ENCODE results near the gene CREB3L2. TPM values are rescaled to one million over a fixed set of nuclear protein-coding genes. Genes with fewer than 3 reads are reported as not detected.
"Not testable (repeated sequence)": the region's sequence is repeated elsewhere in the genome, so short reads cannot be mapped to it uniquely, and the experiment has no call there.

CREB3L2 gene
- total and polyA plus RNA-seq, 9 donors = 15.4 to 48.9 (median 32.7) TPM

- no peak for DNase-seq
- H3K4me1 ChIP-seq (ENCODE audit: control insufficient read depth, insufficient read depth, low read length) = no peaks in the 10 kb centered on the region
- no peaks in the 10 kb centered on the region for H3K27me3 ChIP-seq (ENCODE audit: control insufficient read depth, insufficient read depth, low read length)
- H3K4me3 ChIP-seq (ENCODE audit: low read length) = no peak overlapping the region
- WGBS (ENCODE audit: insufficient coverage) = no CpG with 5 or more reads among the region's 4 CpGs
- no peaks in the 10 kb centered on the region for H3K9me3 ChIP-seq (replicated peaks; ENCODE audit: control insufficient read depth, low read depth, low read length)
- no peak overlapping the region for H3K27ac ChIP-seq (ENCODE audit: low read length)
- peaks cover 37% of the 10 kb centered on the region for H3K36me3 ChIP-seq (ENCODE audit: control insufficient read depth, insufficient read depth, low read length)
Measured at GRCh38 chr7:137913985-137914384, 87.9 kb downstream of the CREB3L2 start.

- no peak for DNase-seq
- H3K27ac ChIP-seq (ENCODE audit: low read length) = no peak overlapping the region
- no peak overlapping the region for H3K4me3 ChIP-seq (ENCODE audit: low read length)
- no peaks in the 10 kb centered on the region for H3K9me3 ChIP-seq (replicated peaks; ENCODE audit: control insufficient read depth, low read depth, low read length)
- peaks cover 60% of the 10 kb centered on the region for H3K36me3 ChIP-seq (ENCODE audit: control insufficient read depth, insufficient read depth, low read length)
- H3K4me1 ChIP-seq (ENCODE audit: control insufficient read depth, insufficient read depth, low read length) = peaks cover 7% of the 10 kb centered on the region
- 98% methylated on average over 6 of the region's 11 CpGs for WGBS (ENCODE audit: insufficient coverage)
- no peaks in the 10 kb centered on the region for H3K27me3 ChIP-seq (ENCODE audit: control insufficient read depth, insufficient read depth, low read length)
Measured at GRCh38 chr7:137909042-137909441, 92.8 kb downstream of the CREB3L2 start.

GRCh38 chr7:137908106-137908505 lies 93.8 kb downstream of the CREB3L2 start:
- no peak overlapping the region for H3K27ac ChIP-seq (ENCODE audit: low read length)
- H3K27me3 ChIP-seq (ENCODE audit: control insufficient read depth, insufficient read depth, low read length) = no peaks in the 10 kb centered on the region
- WGBS (ENCODE audit: insufficient coverage) = 96% methylated on average over 4 of the region's 9 CpGs
- H3K9me3 ChIP-seq (replicated peaks; ENCODE audit: control insufficient read depth, low read depth, low read length) = no peaks in the 10 kb centered on the region
- H3K4me3 ChIP-seq (ENCODE audit: low read length) = no peak overlapping the region
- DNase-seq = no peak
- peaks cover 67% of the 10 kb centered on the region for H3K36me3 ChIP-seq (ENCODE audit: control insufficient read depth, insufficient read depth, low read length)
- H3K4me1 ChIP-seq (ENCODE audit: control insufficient read depth, insufficient read depth, low read length) = peaks cover 12% of the 10 kb centered on the region

- H3K4me3 ChIP-seq (ENCODE audit: low read length); H3K9me3 ChIP-seq (replicated peaks; ENCODE audit: control insufficient read depth, low read depth, low read length); H3K27me3 ChIP-seq (ENCODE audit: control insufficient read depth, insufficient read depth, low read length); H3K27ac ChIP-seq (ENCODE audit: low read length); DNase-seq: not testable (repeated sequence)
- Histone ChIP-seq H3K36me3 (ENCODE audit: control insufficient read depth, insufficient read depth, low read length) (peaks cover 67% of the 10 kb centered on the region), H3K4me1 (ENCODE audit: control insufficient read depth, insufficient read depth, low read length) (peaks cover 12% of the 10 kb centered on the region)
- no CpG with 5 or more reads among the region's 4 CpGs for WGBS (ENCODE audit: insufficient coverage)
Measured at GRCh38 chr7:137906636-137907035, 95.2 kb downstream of the CREB3L2 start.

GRCh38 chr7:137904833-137905232 lies 97.1 kb downstream of the CREB3L2 start:
- no CpG with 5 or more reads among the region's 1 CpG for WGBS (ENCODE audit: insufficient coverage)
- Histone ChIP-seq H3K4me3 (ENCODE audit: low read length) (no peak overlapping the region), H3K36me3 (ENCODE audit: control insufficient read depth, insufficient read depth, low read length) (peaks cover 69% of the 10 kb centered on the region), H3K9me3 (replicated peaks; ENCODE audit: control insufficient read depth, low read depth, low read length) (no peaks in the 10 kb centered on the region), H3K4me1 (ENCODE audit: control insufficient read depth, insufficient read depth, low read length) (peaks cover 14% of the 10 kb centered on the region), H3K27ac (ENCODE audit: low read length) (no peak overlapping the region), H3K27me3 (ENCODE audit: control insufficient read depth, insufficient read depth, low read length) (no peaks in the 10 kb centered on the region)
- DNase-seq = peak; percentile 77

GRCh38 chr7:137903382-137904169 lies 98.3 kb downstream of the CREB3L2 start:
- peaks cover 66% of the 10 kb centered on the region for H3K36me3 ChIP-seq (ENCODE audit: control insufficient read depth, insufficient read depth, low read length)

GRCh38 chr7:137900137-137900536 lies 101.7 kb downstream of the CREB3L2 start:
- no CpG with 5 or more reads among the region's 4 CpGs for WGBS (ENCODE audit: insufficient coverage)
- no peaks in the 10 kb centered on the region for H3K9me3 ChIP-seq (replicated peaks; ENCODE audit: control insufficient read depth, low read depth, low read length)
- peaks cover 21% of the 10 kb centered on the region for H3K4me1 ChIP-seq (ENCODE audit: control insufficient read depth, insufficient read depth, low read length)
- H3K27ac ChIP-seq (ENCODE audit: low read length) = no peak overlapping the region
- H3K27me3 ChIP-seq (ENCODE audit: control insufficient read depth, insufficient read depth, low read length) = no peaks in the 10 kb centered on the region
- H3K4me3 ChIP-seq (ENCODE audit: low read length) = no peak overlapping the region
- DNase-seq = no peak
- H3K36me3 ChIP-seq (ENCODE audit: control insufficient read depth, insufficient read depth, low read length) = peaks cover 52% of the 10 kb centered on the region

More at GRCh38 chr7:137903382-137904169, 98.3 kb downstream of the CREB3L2 start:
- WGBS (ENCODE audit: insufficient coverage) = 3% methylated on average over 5 of the region's 9 CpGs
- Histone ChIP-seq H3K27ac (ENCODE audit: low read length) (no peak overlapping the region), H3K9me3 (replicated peaks; ENCODE audit: control insufficient read depth, low read depth, low read length) (no peaks in the 10 kb centered on the region), H3K4me1 (ENCODE audit: control insufficient read depth, insufficient read depth, low read length) (peaks cover 21% of the 10 kb centered on the region), H3K4me3 (ENCODE audit: low read length) (no peak overlapping the region), H3K27me3 (ENCODE audit: control insufficient read depth, insufficient read depth, low read length) (no peaks in the 10 kb centered on the region)
- DNase-seq = peak; percentile 86

GRCh38 chr7:137898839-137899721 lies 102.8 kb downstream of the CREB3L2 start:
- no peaks in the 10 kb centered on the region for H3K27me3 ChIP-seq (ENCODE audit: control insufficient read depth, insufficient read depth, low read length)
- 9% methylated on average over 10 of the region's 14 CpGs for WGBS (ENCODE audit: insufficient coverage)
- H3K36me3 ChIP-seq (ENCODE audit: control insufficient read depth, insufficient read depth, low read length) = peaks cover 60% of the 10 kb centered on the region
- no peaks in the 10 kb centered on the region for H3K9me3 ChIP-seq (replicated peaks; ENCODE audit: control insufficient read depth, low read depth, low read length)
- no peak overlapping the region for H3K4me3 ChIP-seq (ENCODE audit: low read length)
- peaks cover 15% of the 10 kb centered on the region for H3K4me1 ChIP-seq (ENCODE audit: control insufficient read depth, insufficient read depth, low read length)
- no peak overlapping the region for H3K27ac ChIP-seq (ENCODE audit: low read length)
- DNase-seq = peak; percentile 84

- no peaks in the 10 kb centered on the region for H3K27me3 ChIP-seq (ENCODE audit: control insufficient read depth, insufficient read depth, low read length)
- no peaks in the 10 kb centered on the region for H3K9me3 ChIP-seq (replicated peaks; ENCODE audit: control insufficient read depth, low read depth, low read length)
- no CpG with 5 or more reads among the region's 8 CpGs for WGBS (ENCODE audit: insufficient coverage)
- no peak for DNase-seq
- H3K4me3 ChIP-seq (ENCODE audit: low read length) = no peak overlapping the region
- H3K27ac ChIP-seq (ENCODE audit: low read length) = no peak overlapping the region
- peaks cover 9% of the 10 kb centered on the region for H3K4me1 ChIP-seq (ENCODE audit: control insufficient read depth, insufficient read depth, low read length)
- peaks cover 45% of the 10 kb centered on the region for H3K36me3 ChIP-seq (ENCODE audit: control insufficient read depth, insufficient read depth, low read length)
Measured at GRCh38 chr7:137895301-137896221, 106.3 kb downstream of the CREB3L2 start.
